Measurements from ENCODE around the gene UBASH3B. TPM values are rescaled to one million over a fixed set of nuclear protein-coding genes. Genes with fewer than 3 reads are reported as not detected.

Gene UBASH3B
- total and polyA plus RNA-seq, 2 of the 13 experiments (the other 11 are each of a cell fraction or from before 2014, with no cell fraction given): 4.4 to 7.6 TPM

DNA sequence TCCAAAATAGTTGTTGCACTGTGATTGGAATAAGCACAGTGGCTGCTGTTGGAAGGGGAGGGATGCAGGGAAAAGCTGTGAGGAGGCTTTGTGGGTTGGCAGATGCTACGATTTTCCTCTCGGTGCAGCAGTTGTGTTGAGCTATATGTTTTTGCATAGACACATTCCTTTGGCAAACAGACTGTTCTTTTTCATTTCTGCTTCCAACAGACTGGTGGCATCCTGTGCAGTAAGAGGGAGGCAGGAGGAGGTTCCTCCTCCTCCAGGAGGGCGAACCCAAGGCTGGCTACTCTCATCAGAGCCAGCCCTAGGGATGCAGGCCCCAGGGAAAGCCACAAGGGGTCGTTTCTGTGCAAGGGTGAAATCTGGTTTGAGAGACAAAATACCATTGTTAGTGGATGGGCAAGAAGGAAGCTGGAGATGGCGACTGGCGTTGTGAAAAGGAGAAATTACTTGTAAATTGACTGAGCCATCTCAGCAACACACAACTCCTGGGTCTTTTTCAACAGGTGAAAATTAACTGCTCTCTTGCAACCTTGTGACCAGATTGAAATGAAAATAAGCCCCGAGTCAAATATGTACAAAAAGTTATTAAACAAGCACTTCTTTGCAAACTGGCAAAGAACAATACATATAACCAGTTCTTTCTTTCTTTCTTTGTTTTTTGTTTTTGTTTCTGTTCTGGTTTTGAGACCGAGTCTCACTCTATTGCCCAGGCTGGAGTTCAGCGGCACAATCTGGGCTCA lies 26.5 kb upstream of the UBASH3B start (continued):
- TF ChIP-seq HMGXB3 (CRISPR knock-in tag; IDR thresholded peaks at IDR 0.05; ENCODE audit: borderline replicate concordance) (no peak), MIXL1 (CRISPR knock-in tag; IDR thresholded peaks at IDR 0.05) (no peak), NCOA5 (CRISPR knock-in tag; IDR thresholded peaks at IDR 0.05) (no peak), SMAD1 (CRISPR knock-in tag; IDR thresholded peaks at IDR 0.05; ENCODE audit: borderline replicate concordance, low read depth) (no peak), ZNF678 (CRISPR knock-in tag; IDR thresholded peaks at IDR 0.05) (no peak), ZNF780A (CRISPR knock-in tag; IDR thresholded peaks at IDR 0.05) (no peak), RAD51 (IDR thresholded peaks at IDR 0.05; ENCODE audit: borderline replicate concordance) (no peak), BRD4 (CRISPR knock-in tag; IDR thresholded peaks at IDR 0.05) (no peak), NFE2 (CRISPR knock-in tag; IDR thresholded peaks at IDR 0.05) (no peak), ZNF768 (CRISPR knock-in tag; IDR thresholded peaks at IDR 0.05) (no peak), ZNF446 (CRISPR knock-in tag; IDR thresholded peaks at IDR 0.05) (no peak), NPAS2 (CRISPR knock-in tag; IDR thresholded peaks at IDR 0.05; ENCODE audit: borderline replicate concordance) (no peak), XRCC5 (optimal IDR thresholded peaks at IDR 0.05; ENCODE audit: low read length) (peak; percentile 70), MBD4 (IDR thresholded peaks at IDR 0.05; ENCODE audit: borderline replicate concordance, low read length) (no peak), ZNF143 (CRISPR knock-in tag; IDR thresholded peaks at IDR 0.05) (no peak), THAP8 (CRISPR knock-in tag; IDR thresholded peaks at IDR 0.05; ENCODE audit: borderline replicate concordance) (no peak), SOX5 (CRISPR knock-in tag; IDR thresholded peaks at IDR 0.05; ENCODE audit: borderline replicate concordance) (peak; percentile 18; the same call in 1 of the 2 replicates), RAD21 (CRISPR knock-in tag; IDR thresholded peaks at IDR 0.05) (peak; percentile 69), GATAD1 (CRISPR knock-in tag; IDR thresholded peaks at IDR 0.05) (no peak), KDM2A (CRISPR knock-in tag; IDR thresholded peaks at IDR 0.05; ENCODE audit: borderline replicate concordance, low read depth) (0 out of 2 replicates have a peak, but pooled peaks have one; percentile 42), TCF7 (IDR thresholded peaks at IDR 0.05; ENCODE audit: low read depth) (no peak), ATF5 (CRISPR knock-in tag; IDR thresholded peaks at IDR 0.05; ENCODE audit: low read depth) (no peak)
- TF ChIP-seq, protein P1, sequence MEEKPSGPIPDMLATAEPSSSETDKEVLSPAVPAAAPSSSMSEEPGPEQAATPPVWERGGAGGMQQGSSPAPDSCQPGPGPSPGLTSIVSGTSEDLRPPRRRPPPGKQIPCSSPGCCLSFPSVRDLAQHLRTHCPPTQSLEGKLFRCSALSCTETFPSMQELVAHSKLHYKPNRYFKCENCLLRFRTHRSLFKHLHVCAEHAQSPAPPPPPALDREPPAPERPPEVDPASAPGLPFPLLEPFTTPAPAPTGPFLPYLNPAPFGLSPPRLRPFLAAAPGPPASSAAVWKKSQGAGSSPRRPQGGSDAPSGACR (CRISPR knock-in tag; IDR thresholded peaks at IDR 0.05): no peak
- TF ChIP-seq, protein P2, sequence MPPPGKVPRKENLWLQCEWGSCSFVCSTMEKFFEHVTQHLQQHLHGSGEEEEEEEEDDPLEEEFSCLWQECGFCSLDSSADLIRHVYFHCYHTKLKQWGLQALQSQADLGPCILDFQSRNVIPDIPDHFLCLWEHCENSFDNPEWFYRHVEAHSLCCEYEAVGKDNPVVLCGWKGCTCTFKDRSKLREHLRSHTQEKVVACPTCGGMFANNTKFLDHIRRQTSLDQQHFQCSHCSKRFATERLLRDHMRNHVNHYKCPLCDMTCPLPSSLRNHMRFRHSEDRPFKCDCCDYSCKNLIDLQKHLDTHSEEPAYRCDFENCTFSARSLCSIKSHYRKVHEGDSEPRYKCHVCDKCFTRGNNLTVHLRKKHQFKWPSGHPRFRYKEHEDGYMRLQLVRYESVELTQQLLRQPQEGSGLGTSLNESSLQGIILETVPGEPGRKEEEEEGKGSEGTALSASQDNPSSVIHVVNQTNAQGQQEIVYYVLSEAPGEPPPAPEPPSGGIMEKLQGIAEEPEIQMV (CRISPR knock-in tag; IDR thresholded peaks at IDR 0.05; ENCODE audit: low read depth): no peak

All from HepG2 (cell line).